Cardiac muscle cell (in vitro differentiated cells and primary cell): ENCODE results near the gene CHAF1B. TPM values are rescaled to one million over a fixed set of nuclear protein-coding genes. Genes with fewer than 3 reads are reported as not detected.

ENCODE experiments used
- DNase-seq, 2 donors: peaks; one replicate each; pipeline versions ENCODE4 v3.0.0 to v3.0.0-alpha.2; 2010 to 2017; ENCODE audit warnings: low read depth in 1 of 2, low spot score in 1 of 2
- H3K27ac ChIP-seq: fragments of 200-600 bp; sonication (generic); 2 replicates; pipeline ENCODE4 v1.5.1; 2016
- H3K27me3 ChIP-seq: fragments of 200-600 bp; sonication (generic); 2 replicates; pipeline ENCODE4 v1.6.0; 2016; ENCODE audit warnings: control low read depth
- H3K36me3 ChIP-seq: fragments of 200-600 bp; sonication (generic); 2 replicates; pipeline ENCODE4 v1.5.1; 2016; ENCODE audit warnings: control low read depth
- H3K4me1 ChIP-seq: fragments of 200-600 bp; sonication (generic); 2 replicates; pipeline ENCODE4 v1.8.1; 2017; ENCODE audit warnings: low read depth, mild to moderate bottlenecking, mixed run types
- H3K4me3 ChIP-seq: fragments of 200-600 bp; sonication (generic); 2 replicates; pipeline ENCODE4 v1.5.1; 2016; ENCODE audit warnings: mild to moderate bottlenecking
- H3K9me3 ChIP-seq: fragments of 200-600 bp; sonication (generic); 2 replicates; pipeline ENCODE4 v1.5.1; 2017; ENCODE audit warnings: low read depth, mild to moderate bottlenecking, control low read depth
- CTCF ChIP-seq: IDR thresholded peaks from 2 replicates; pipeline ENCODE4 v1.5.1; 2012; ENCODE audit warnings: low read depth, mild to moderate bottlenecking, low read length
- polyA plus RNA-seq: library from polyadenylated mRNA; unstranded; fragments of >200 nt; fragmentation: Nextera tagmentation; extraction: Ambion mirVana; gene quantifications from 2 replicates; pipeline ENCODE4 v1.2.1, GENCODE V29; 2016
- total RNA-seq: library from RNA; depleted of rRNA; stranded (reverse); fragments of >200 nt; gene quantifications from 2 replicates; pipeline ENCODE4 v1.2.3, GENCODE V29; 2016

CHAF1B gene
- total and polyA plus RNA-seq, 2 experiments from 2014 or later, result 3.1 to 5.0 TPM

GRCh38 chr21:36424592-36424991 is 39.4 kb downstream of the CHAF1B start:
- Histone ChIP-seq H3K4me1 (peaks cover under 1% of the 10 kb centered on the region), H3K27me3 (no peaks in the 10 kb centered on the region), H3K4me3 (no peak overlapping the region), H3K27ac (no peak overlapping the region), H3K9me3 (no peaks in the 10 kb centered on the region), H3K36me3 (no peaks in the 10 kb centered on the region)
- TF ChIP-seq CTCF, result no peak
- DNase-seq, result no peak

DNA sequence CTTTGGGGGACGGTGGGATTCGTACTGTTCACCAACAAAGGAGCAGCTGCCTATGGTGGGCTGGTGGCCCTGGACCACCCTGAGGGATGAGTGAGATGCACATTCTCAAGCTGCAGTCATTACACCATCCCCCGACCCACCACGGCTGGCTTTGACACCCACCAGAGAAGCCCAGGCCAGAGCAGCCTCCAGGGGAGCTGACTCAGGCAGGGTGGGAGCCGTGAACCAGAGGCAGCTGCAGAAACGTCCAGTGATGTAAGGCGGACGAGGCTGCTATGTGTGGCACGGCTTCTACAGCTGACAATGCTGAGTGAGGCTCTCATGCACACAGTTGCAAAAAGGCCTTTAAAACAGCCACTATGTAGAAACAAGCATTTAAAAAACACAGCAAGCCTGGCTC is 40.1 kb downstream of the CHAF1B start:
- H3K4me3 ChIP-seq, result no peak overlapping the region
- DNase-seq, result peak in 1 of 2 donors; percentile 25
- TF ChIP-seq CTCF, result no peak
- no peak overlapping the region for H3K27ac ChIP-seq
- no peaks in the 10 kb centered on the region for H3K27me3 ChIP-seq
- peaks cover 8% of the 10 kb centered on the region for H3K4me1 ChIP-seq
- no peaks in the 10 kb centered on the region for H3K36me3 ChIP-seq
- no peaks in the 10 kb centered on the region for H3K9me3 ChIP-seq

- no peak for DNase-seq
- H3K27ac ChIP-seq, result no peak overlapping the region
- peaks cover 8% of the 10 kb centered on the region for H3K4me1 ChIP-seq
Observed at GRCh38 chr21:36427502-36427901, 42.3 kb downstream of the CHAF1B start.

DNA sequence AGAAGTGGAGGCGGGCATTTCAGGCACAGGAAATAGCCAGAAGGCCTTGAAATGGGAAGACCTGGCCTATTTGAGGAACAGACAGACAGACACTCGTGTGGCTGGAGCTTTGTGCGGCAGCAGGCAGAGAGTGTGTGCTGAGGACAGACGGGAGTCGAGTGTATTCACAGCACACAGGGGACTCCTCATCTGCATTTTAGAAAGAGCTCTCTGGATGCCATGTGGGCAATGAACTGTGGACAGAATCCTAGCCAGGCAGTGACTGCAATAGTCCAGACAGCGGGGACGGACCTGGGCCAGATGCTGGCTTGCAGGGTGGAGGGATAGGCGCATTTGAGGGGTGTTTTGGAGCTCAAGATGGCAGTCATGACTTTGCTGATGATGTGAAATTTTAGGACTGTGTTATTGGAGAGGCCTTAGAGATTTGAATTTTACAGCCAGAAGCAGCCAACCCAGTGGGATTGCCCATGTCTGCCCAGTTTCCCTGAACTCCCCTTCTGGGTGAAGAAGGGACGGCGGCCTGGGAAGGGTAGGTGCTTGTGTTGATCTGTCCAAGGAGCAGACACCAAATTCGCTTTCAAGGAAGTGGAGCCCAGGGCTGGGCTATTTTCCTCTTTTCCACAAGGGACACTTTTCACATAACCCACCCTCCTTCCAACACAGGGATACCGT is 43.7 kb downstream of the CHAF1B start:
- no peak for DNase-seq
- H3K4me1 ChIP-seq, result peaks cover 8% of the 10 kb centered on the region
- H3K4me3 ChIP-seq, result no peak overlapping the region
- H3K27ac ChIP-seq, result no peak overlapping the region
- no peaks in the 10 kb centered on the region for H3K36me3 ChIP-seq
- no peaks in the 10 kb centered on the region for H3K9me3 ChIP-seq
- H3K27me3 ChIP-seq, result no peaks in the 10 kb centered on the region
- no peak for TF ChIP-seq CTCF

More at GRCh38 chr21:36427502-36427901, 42.3 kb downstream of the CHAF1B start:
- H3K27me3 ChIP-seq, result no peaks in the 10 kb centered on the region
- TF ChIP-seq CTCF, result no peak
- H3K9me3 ChIP-seq, result no peaks in the 10 kb centered on the region
- no peak overlapping the region for H3K4me3 ChIP-seq
- no peaks in the 10 kb centered on the region for H3K36me3 ChIP-seq

GRCh38 chr21:36429947-36430546 is 44.9 kb downstream of the CHAF1B start:
- no peaks in the 10 kb centered on the region for H3K9me3 ChIP-seq
- H3K27me3 ChIP-seq, result no peaks in the 10 kb centered on the region
- no peaks in the 10 kb centered on the region for H3K36me3 ChIP-seq
- peak overlapping the region; percentile 78 for H3K27ac ChIP-seq
- peak; percentile 19 for TF ChIP-seq CTCF
- peak; percentile 72 to 97 for DNase-seq
- peaks cover 12% of the 10 kb centered on the region for H3K4me1 ChIP-seq
- no peak overlapping the region for H3K4me3 ChIP-seq
